GM12801 (cell line): ENCODE data around the gene SRD5A1.

ENCODE experiments used
- CTCF ChIP-seq: IDR thresholded peaks from one replicate; pipeline ENCODE4 v1.5.1; 2011; ENCODE audit warnings: control low read depth; ENCODE audit not compliant: insufficient read length; ENCODE audit errors: extremely low read depth

SRD5A1 gene

GRCh38 chr5:6604341-6604740 is 28.9 kb upstream of the SRD5A1 start:
- TF ChIP-seq CTCF = no peak

DNA sequence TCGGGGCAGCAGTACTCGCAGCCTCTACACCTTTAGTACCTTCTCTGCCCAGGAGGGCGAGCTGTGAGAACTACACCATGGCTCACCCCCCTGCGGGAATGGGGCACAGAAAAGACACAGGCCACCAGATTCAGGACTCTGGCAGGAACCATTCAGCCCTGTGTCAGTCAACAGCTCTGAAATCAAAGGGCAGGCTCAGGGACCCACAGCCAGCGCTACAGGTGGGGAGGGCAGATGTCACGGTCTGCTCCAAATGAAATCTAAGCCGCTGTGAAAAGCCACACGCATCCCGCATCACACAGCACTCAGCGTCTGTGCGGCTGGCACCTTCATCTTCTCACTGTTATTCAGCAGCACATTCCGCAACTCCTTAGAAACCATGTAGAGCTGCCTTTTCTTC is 28.3 kb upstream of the SRD5A1 start:
- no peak for TF ChIP-seq CTCF

DNA sequence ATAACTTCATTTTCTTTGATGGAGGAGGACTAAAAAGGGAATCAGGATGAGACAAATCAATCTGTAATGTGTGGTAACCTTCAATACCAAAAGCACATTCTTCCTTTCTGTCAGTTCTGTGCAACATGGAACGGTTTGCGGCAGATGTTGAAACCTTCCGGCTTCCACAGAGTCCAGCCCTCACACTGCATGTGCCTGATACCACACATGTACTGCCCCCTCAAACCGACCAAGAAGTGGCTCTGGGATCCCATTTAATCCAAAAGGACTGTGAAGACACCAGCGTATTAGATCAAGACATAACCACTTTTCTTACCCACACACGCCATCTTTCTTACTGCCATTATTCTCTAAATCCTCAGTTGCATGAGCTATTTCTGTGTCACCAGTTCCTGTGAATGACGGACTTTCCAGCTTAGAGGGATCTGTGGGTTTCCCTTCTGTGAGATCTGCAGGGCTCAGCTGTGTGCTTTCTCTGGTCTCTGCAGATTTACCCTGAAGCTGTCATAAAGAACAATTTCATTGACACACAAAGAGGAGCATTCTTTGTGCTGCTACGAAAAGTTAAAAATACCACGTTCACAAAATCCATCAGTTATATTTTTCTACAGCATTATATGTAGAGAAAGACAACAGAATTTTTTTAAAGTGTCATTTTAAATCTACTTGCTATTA is 26.2 kb upstream of the SRD5A1 start:
- no peak for TF ChIP-seq CTCF

GRCh38 chr5:6607559-6607936 is 25.7 kb upstream of the SRD5A1 start:
- TF ChIP-seq CTCF = no peak

GRCh38 chr5:6608016-6608415 is 25.2 kb upstream of the SRD5A1 start:
- TF ChIP-seq CTCF = no peak

DNA sequence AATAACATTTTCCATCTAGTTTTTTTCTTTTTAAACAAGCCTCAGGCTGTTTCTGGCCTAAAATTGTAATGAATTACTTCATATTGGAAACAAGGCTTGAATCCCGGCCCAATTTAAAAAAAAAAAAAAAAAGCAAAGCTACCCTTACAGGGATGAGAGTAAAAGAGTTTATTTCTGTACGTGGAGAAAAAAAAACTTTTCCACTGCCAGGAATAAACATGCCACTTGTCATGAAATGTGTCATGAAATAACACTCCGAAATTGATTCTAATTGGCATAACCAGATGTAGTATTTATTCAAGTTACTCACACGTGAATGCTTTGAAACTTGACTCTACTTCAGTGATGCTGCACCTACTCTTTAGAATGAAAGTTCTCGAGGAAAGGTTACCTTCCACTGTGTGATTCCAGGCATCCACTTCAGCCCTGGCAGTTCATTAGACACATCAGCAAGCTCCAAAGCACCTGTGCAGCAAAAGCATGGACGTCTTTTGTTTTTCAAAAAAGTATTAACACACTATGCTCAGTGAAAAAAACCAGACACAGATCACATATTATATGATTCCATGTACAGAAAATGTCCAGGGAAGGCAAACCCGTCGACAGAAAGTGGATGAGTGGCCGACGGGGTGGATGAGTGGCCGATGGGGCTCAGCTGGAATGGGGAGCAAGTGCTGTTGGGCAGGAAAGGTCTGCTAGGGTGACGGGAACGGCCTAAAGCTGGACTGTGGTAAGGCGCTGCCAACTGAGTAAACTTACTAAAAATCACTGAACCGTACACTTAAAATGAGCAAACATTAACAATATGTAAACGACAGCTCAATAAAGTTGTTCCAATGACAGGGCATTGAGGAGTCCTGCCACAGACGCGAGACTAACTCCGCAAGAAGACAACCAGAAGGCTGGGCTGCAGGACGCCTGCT is 21.6 kb upstream of the SRD5A1 start:
- no peak for TF ChIP-seq CTCF

GRCh38 chr5:6615034-6615815 is 18.0 kb upstream of the SRD5A1 start:
- TF ChIP-seq CTCF = no peak
